A673 (cell line): ENCODE data around the gene NECTIN1. TPM values are rescaled to one million over a fixed set of nuclear protein-coding genes. Genes with fewer than 3 reads are reported as not detected.

ENCODE experiments used
- BruUV-seq: library from RNA; stranded (reverse); fragments of 400-500 nt; replicated peaks from 2 replicates; lab custom pipeline; 2021; lab: Mats Ljungman, UMichigan
- CTCF ChIA-PET: fragments of 300-600 bp; sonication (Branson Sonifier 250); formaldehyde crosslinking; loops from one replicate; lab custom pipeline; 2022; ENCODE audit warnings: antibody characterized with exemption; lab: Charles Lee
- POLR2A ChIA-PET: fragments of 300-600 bp; sonication (Branson Sonifier 250); formaldehyde crosslinking; loops from one replicate; lab custom pipeline; 2022; ENCODE audit warnings: antibody characterized with exemption; ENCODE audit not compliant: low non-redundant PET; lab: Charles Lee
- DNase-seq: peaks from one replicate; pipeline ENCODE4 v3.0.0-alpha.2; 2015; ENCODE audit warnings: low spot score
- H3K27ac ChIP-seq: fragments of 200-600 bp; sonication (generic); 2 replicates; pipeline ENCODE4 v1.5.1; 2016; ENCODE audit warnings: mixed run types, low read depth, mild to moderate bottlenecking, mixed read lengths, antibody characterized with exemption, low read length; ENCODE audit not compliant: poor library complexity, severe bottlenecking
- H3K27me3 ChIP-seq: fragments of 200-600 bp; sonication (generic); replicated peaks from 2 replicates; pipeline ENCODE4 v1.6.1; 2017; ENCODE audit warnings: mixed run types, low read depth, mild to moderate bottlenecking, mixed read lengths, antibody characterized with exemption, low read length; ENCODE audit not compliant: insufficient read depth, poor library complexity
- H3K36me3 ChIP-seq: fragments of 200-600 bp; sonication (generic); 2 replicates; pipeline ENCODE4 v1.6.1; 2016; ENCODE audit warnings: mixed run types, mild to moderate bottlenecking, mixed read lengths, antibody characterized with exemption, low read length; ENCODE audit not compliant: insufficient read depth, poor library complexity, severe bottlenecking
- H3K4me1 ChIP-seq: fragments of 200-600 bp; sonication (generic); 2 replicates; pipeline ENCODE4 v1.6.1; 2017; ENCODE audit warnings: mixed run types, mild to moderate bottlenecking, mixed read lengths, antibody characterized with exemption, low read length; ENCODE audit not compliant: insufficient read depth, poor library complexity, severe bottlenecking
- H3K4me3 ChIP-seq: fragments of 200-600 bp; sonication (generic); 2 replicates; pipeline ENCODE4 v1.5.1; 2016; ENCODE audit warnings: low read depth, mixed run types, mild to moderate bottlenecking, mixed read lengths, low read length; ENCODE audit not compliant: poor library complexity, severe bottlenecking
- H3K9me3 ChIP-seq: fragments of 200-600 bp; sonication (generic); 2 replicates; pipeline ENCODE4 v1.6.1; 2016; ENCODE audit warnings: mixed run types, low read depth, mild to moderate bottlenecking, mixed read lengths, antibody characterized with exemption, low read length; ENCODE audit not compliant: poor library complexity, severe bottlenecking
- EZH2 ChIP-seq: fragments of 200-600 bp; sonication (generic); IDR thresholded peaks from 2 replicates; pipeline ENCODE4 v1.6.1; 2017; ENCODE audit warnings: borderline replicate concordance, low read depth, mild to moderate bottlenecking, mixed read lengths, antibody characterized with exemption, low read length; ENCODE audit not compliant: poor library complexity, severe bottlenecking
- intact Hi-C: fragments of 100-400 bp; cut with micrococcal nuclease; formaldehyde crosslinking; loops from one replicate; pipeline ENCODE4 v1.10.0; 2022; ENCODE audit not compliant: unreplicated experiment
- total RNA-seq: library from RNA; stranded (reverse); gene quantifications from 2 replicates; pipeline ENCODE4 v1.2.3, GENCODE V29; 2021
- TF ChIP-seq, protein P1 (sequence below): fragments of 300-800, 200-600 bp; sonication (generic); conservative IDR thresholded peaks from 2 replicates; pipeline ENCODE4 v1.5.1; 2017; ENCODE audit warnings: low read depth, mild to moderate bottlenecking, antibody characterized with exemption, low read length, moderate library complexity, mixed read lengths

The NECTIN1 gene
- total RNA-seq, 1 experiment from 2014 or later: 10.1 TPM

DNA sequence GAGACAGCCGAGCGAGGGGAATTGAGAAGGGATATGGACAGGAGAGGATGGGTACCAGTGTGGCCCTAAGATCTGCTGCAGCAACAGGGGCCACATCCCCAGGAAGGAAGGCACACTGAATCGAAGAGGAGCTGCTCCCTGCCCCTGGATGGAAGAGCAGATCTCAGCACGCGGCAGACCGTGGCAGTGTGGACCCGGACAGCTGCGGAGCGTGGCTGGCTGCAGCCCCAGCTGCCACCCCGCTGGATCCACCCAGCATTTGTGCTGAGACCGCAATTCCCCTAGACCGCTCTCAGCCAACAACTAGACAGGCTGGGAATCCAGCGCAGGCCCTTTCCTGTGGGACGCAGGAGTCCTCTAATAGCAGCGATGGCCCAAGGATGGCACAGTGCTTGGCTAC lies 94.7 kb downstream of the NECTIN1 start:
- POLR2A ChIA-PET: no interaction called here
- no TSS peak for BruUV-seq

DNA sequence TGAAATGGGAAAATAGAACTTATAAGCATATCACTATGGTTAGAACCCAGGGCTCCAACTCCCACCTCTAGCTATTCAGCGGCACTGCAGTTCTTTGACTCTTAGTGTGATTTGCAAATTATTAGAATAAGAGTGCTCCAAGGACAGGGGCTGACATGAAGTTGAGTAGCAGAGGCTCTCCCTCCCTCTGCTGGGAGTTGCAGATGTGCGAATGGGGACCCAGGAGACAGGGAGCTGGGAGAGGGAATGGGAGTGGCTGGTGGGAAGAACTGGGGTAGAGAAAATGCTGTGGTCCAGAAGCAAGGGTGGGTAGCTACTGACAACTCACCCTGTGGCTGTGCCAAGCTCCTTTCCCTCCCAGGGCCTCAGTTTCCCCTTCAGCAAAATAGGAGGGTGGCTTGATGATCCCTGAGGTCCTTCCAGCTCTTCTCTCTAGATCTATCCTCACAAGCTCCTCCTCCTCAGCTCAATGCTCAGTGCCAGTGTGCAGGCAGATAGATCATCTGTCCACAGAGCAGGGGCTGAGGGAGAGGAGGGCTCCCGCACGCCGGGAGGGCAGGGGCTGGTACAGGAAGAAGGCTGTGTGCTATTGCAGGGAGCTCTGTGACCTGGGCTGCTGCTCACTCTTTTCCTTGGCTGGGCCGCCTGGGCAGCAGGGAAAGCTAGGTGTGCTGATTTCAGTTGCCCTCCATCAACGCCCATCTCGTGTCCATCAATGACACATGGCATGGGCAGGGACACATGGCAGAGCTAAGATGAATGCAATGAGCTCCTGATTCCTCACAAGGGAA lies 99.0 kb downstream of the NECTIN1 start:
- no TSS peak for BruUV-seq
- ChIA-PET POLR2A (no interaction called here), CTCF (no interaction called here)
- no peaks in the 10 kb centered on the region for H3K9me3 ChIP-seq
- TF ChIP-seq EZH2: no peak
- TF ChIP-seq, protein P1, sequence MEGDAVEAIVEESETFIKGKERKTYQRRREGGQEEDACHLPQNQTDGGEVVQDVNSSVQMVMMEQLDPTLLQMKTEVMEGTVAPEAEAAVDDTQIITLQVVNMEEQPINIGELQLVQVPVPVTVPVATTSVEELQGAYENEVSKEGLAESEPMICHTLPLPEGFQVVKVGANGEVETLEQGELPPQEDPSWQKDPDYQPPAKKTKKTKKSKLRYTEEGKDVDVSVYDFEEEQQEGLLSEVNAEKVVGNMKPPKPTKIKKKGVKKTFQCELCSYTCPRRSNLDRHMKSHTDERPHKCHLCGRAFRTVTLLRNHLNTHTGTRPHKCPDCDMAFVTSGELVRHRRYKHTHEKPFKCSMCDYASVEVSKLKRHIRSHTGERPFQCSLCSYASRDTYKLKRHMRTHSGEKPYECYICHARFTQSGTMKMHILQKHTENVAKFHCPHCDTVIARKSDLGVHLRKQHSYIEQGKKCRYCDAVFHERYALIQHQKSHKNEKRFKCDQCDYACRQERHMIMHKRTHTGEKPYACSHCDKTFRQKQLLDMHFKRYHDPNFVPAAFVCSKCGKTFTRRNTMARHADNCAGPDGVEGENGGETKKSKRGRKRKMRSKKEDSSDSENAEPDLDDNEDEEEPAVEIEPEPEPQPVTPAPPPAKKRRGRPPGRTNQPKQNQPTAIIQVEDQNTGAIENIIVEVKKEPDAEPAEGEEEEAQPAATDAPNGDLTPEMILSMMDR: no peak
- no peaks in the 10 kb centered on the region for H3K36me3 ChIP-seq
- no peaks in the 10 kb centered on the region for H3K27me3 ChIP-seq
- intact Hi-C loops: no loop called here
- H3K4me1 ChIP-seq: peaks cover 6% of the 10 kb centered on the region
- H3K27ac ChIP-seq: no peak overlapping the region
- H3K4me3 ChIP-seq: no peak overlapping the region
- no peak for DNase-seq

More for the DNA sequence above, 94.7 kb downstream of the NECTIN1 start:
- intact Hi-C loops: no loop called here
- no peak overlapping the region for H3K27ac ChIP-seq
- no peak for DNase-seq
- H3K9me3 ChIP-seq: no peaks in the 10 kb centered on the region
- no peaks in the 10 kb centered on the region for H3K36me3 ChIP-seq
- H3K4me1 ChIP-seq: no peaks in the 10 kb centered on the region
- CTCF ChIA-PET: no interaction called here
- no peaks in the 10 kb centered on the region for H3K27me3 ChIP-seq
- TF ChIP-seq, protein P1: no peak
- no peak for TF ChIP-seq EZH2
- no peak overlapping the region for H3K4me3 ChIP-seq

DNA sequence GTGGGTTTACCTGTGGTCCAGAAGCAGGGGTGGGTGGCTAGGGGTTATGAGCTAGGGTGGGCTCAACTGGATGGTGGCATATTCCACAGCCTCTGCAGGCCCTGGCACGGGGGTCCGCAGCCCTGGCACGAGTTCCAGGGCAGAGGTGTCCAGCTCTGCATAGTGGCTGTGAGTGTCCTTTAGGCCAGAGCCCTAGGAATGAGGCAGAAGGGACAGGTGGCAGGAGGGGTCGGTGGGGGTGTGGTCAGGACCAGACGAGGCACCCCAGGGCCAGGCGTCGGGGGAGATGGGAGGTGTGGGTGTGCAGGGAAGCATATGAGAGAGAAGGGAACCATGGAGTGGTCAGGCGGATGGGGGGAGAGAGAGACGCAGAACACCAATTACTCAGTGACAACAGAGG lies 99.9 kb downstream of the NECTIN1 start:
- TF ChIP-seq EZH2: no peak
- TF ChIP-seq, protein P1: no peak
- Histone ChIP-seq H3K4me1 (peaks cover 6% of the 10 kb centered on the region), H3K36me3 (no peaks in the 10 kb centered on the region), H3K27ac (no peak overlapping the region), H3K4me3 (no peak overlapping the region), H3K27me3 (no peaks in the 10 kb centered on the region), H3K9me3 (no peaks in the 10 kb centered on the region)
- POLR2A ChIA-PET: no interaction called here
- intact Hi-C loops: no loop called here
- DNase-seq: no peak
- no TSS peak for BruUV-seq
- CTCF ChIA-PET: interaction anchor here (0.7 kb wide), 1 partner anchor 416 kb away, joined by 3 read pairs; no protein-coding TSS in a partner anchor
